GM21825 (cell line): ENCODE results near the gene KLRB1.
"Not testable (repeated sequence)": the region's sequence is repeated elsewhere in the genome, so short reads cannot be mapped to it uniquely, and the experiment has no call there.

Source experiments
- ATAC-seq: cut with Tn5 transposase; IDR thresholded peaks from one replicate; pipeline ENCODE4 v1.9.1; 2021; ENCODE audit warnings: mild to moderate bottlenecking, moderate library complexity; ENCODE audit not compliant: unreplicated experiment

Gene KLRB1

DNA sequence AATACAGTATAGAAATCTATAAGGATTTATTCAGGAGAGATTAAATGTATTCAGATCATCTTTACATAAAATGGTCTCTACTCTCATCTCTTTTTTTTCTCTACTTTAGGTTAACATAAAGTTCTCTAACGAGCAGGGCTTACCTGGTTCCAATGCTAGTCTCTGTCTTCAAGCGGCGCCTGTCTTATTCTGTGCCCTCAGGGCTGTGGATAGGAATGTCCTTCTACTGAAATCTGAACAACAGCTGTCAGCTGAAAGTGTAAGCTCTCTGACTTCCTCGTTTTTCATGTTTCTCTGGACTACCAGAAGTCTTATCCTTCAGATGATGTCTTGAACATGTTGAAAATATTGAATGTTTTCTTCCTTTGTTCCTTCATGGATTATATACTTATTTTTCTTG is 62.2 kb downstream of the KLRB1 start:
- not testable (repeated sequence) for ATAC-seq
